ENCODE measurements around the gene SOX11. TPM values are rescaled to one million over a fixed set of nuclear protein-coding genes. Genes with fewer than 3 reads are reported as not detected.
"Not testable (repeated sequence)": the region's sequence is repeated elsewhere in the genome, so short reads cannot be mapped to it uniquely, and the experiment has no call there.

Gene SOX11
- total RNA-seq (2021; ENCODE audit: unreplicated experiment) (0.02 TPM), Bru-seq, nascent RNA (not detected), BruChase-seq, experiment 1, labeled RNA remaining after a 6-hour chase (not detected), BruChase-seq, experiment 2, labeled RNA remaining after a 2-hour chase (not detected)
- polyA plus RNA-seq (2012), result not detected in 2 replicates
- long read RNA-seq, result 0 reads

GRCh38 chr2:5691985-5692529, at the start of gene SOX11:
Gene SOX11, plus strand, starts transcription at chr2:5692384. Its CDS starts 338 bp downstream, at chr2:5692722.
- no peak within 1 kb of the TSS for H3K4me2 ChIP-seq (ENCODE audit: low read length)
- RAD21 ChIA-PET (ENCODE audit: low non-redundant PET in 1 of 2, low total read pairs in 2 of 2, uncharacterized antibody in 2 of 2, unreplicated experiment in 2 of 2), result no interaction called here
- H3K9me3 ChIP-seq (ENCODE audit: control insufficient read depth in 1 of 2, insufficient read depth in 1 of 2, low read depth in 1 of 2, low read length in 2 of 2), result peaks cover 0 to 5% of the 10 kb centered on the region in 2 experiments; a peak in 2 of 4 replicates
- no peaks in the 10 kb centered on the region for H4K20me1 ChIP-seq (ENCODE audit: insufficient read depth)
- H3K4me3 ChIP-seq (replicated peaks in 1 of 2; ENCODE audit: low read depth in 1 of 2, low read length in 2 of 2), result no peak within 1 kb of the TSS
- no peaks in the 10 kb centered on the region for H3K79me2 ChIP-seq (ENCODE audit: insufficient read depth, low read length)
- DNase-seq (ENCODE audit: low read depth, low spot score) (no peak), ATAC-seq (no peak)
- no peaks in the 10 kb centered on the region for H3K4me1 ChIP-seq (ENCODE audit: control insufficient read depth in 1 of 2, insufficient read depth in 2 of 2, low read length in 2 of 2)
- H3K36me3 ChIP-seq (ENCODE audit: control insufficient read depth in 1 of 2, insufficient read depth in 2 of 2, low read length in 2 of 2), result no peaks in the 10 kb centered on the region
- H2AFZ ChIP-seq (ENCODE audit: low read depth, low read length, poor library complexity, severe bottlenecking), result no peak within 1 kb of the TSS
- intact Hi-C loops (cut with micrococcal nuclease), result no loop called here
- TF ChIP-seq CTCF (IDR thresholded peaks at IDR 0.05 in 2 of 3, conservative IDR thresholded peaks at IDR 0.05 in 1 of 3; ENCODE audit: borderline replicate concordance in 1 of 3, insufficient read depth in 1 of 3, low read depth in 2 of 3, low read length in 2 of 3) (no peak), EZH2phosphoT487 (IDR thresholded peaks at IDR 0.05; ENCODE audit: borderline replicate concordance) (no peak), ZFX (IDR thresholded peaks at IDR 0.05) (no peak), TCF7L2 (IDR thresholded peaks at IDR 0.05; ENCODE audit: borderline replicate concordance, extremely low read depth, insufficient read depth, insufficient read length) (no peak), EGR1 (IDR thresholded peaks at IDR 0.05; ENCODE audit: low read depth) (no peak), FOSL1 (IDR thresholded peaks at IDR 0.05; ENCODE audit: low read depth) (no peak), POLR2A (IDR thresholded peaks at IDR 0.05; ENCODE audit: borderline replicate concordance, extremely low read depth, insufficient read depth, insufficient read length) (no peak), SP1 (IDR thresholded peaks at IDR 0.05; ENCODE audit: low read depth) (no peak), ZNF274 (IDR thresholded peaks at IDR 0.05; ENCODE audit: low read depth, low read length) (no peak), CBX3 (IDR thresholded peaks at IDR 0.05; ENCODE audit: low read depth) (no peak), RAD21 (IDR thresholded peaks at IDR 0.05; ENCODE audit: low read depth) (no peak), POLR2AphosphoS5 (IDR thresholded peaks at IDR 0.05; ENCODE audit: low read depth, low read length) (no peak), CEBPB (IDR thresholded peaks at IDR 0.05; ENCODE audit: low read depth) (no peak), SRF (IDR thresholded peaks at IDR 0.05; ENCODE audit: low read depth) (no peak), ATF3 (IDR thresholded peaks at IDR 0.05) (no peak)
- TF ChIP-seq, protein P1, sequence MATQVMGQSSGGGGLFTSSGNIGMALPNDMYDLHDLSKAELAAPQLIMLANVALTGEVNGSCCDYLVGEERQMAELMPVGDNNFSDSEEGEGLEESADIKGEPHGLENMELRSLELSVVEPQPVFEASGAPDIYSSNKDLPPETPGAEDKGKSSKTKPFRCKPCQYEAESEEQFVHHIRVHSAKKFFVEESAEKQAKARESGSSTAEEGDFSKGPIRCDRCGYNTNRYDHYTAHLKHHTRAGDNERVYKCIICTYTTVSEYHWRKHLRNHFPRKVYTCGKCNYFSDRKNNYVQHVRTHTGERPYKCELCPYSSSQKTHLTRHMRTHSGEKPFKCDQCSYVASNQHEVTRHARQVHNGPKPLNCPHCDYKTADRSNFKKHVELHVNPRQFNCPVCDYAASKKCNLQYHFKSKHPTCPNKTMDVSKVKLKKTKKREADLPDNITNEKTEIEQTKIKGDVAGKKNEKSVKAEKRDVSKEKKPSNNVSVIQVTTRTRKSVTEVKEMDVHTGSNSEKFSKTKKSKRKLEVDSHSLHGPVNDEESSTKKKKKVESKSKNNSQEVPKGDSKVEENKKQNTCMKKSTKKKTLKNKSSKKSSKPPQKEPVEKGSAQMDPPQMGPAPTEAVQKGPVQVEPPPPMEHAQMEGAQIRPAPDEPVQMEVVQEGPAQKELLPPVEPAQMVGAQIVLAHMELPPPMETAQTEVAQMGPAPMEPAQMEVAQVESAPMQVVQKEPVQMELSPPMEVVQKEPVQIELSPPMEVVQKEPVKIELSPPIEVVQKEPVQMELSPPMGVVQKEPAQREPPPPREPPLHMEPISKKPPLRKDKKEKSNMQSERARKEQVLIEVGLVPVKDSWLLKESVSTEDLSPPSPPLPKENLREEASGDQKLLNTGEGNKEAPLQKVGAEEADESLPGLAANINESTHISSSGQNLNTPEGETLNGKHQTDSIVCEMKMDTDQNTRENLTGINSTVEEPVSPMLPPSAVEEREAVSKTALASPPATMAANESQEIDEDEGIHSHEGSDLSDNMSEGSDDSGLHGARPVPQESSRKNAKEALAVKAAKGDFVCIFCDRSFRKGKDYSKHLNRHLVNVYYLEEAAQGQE (IDR thresholded peaks at IDR 0.05; ENCODE audit: low read depth), result no peak
- H3K9me2 ChIP-seq (ENCODE audit: insufficient read depth), result no peaks in the 10 kb centered on the region
- POLR2A ChIA-PET, result no interaction called here
- CTCF ChIA-PET, result no interaction called here
- no peaks in the 10 kb centered on the region for H3K27me3 ChIP-seq (ENCODE audit: insufficient read depth, low read length)
- no TSS peak for BruUV-seq (replicated peaks)
- H3K27ac ChIP-seq (ENCODE audit: low read depth, low read length), result no peak within 1 kb of the TSS
- no peak within 1 kb of the TSS for H3K9ac ChIP-seq (ENCODE audit: low read length)

DNA sequence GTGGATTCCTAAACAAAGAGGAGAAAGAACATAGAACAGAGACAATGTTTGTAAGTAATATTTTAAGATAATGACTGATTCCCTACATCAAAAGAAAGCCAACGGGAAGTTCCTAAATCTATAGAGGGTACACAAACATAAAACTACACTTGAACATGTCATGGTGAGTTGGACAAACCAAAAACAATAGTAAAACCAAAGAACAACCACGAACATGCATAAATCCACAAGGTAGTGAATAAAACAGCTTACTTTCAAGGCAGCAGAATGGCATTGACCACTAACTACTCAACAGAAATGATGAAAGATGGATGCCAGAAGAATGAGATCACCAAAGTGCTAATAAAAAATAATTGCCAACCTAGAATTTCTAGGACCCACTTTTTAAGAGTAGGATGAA, 39.5 kb upstream of the SOX11 start:
- not testable (repeated sequence) for DNase-seq (ENCODE audit: low read depth, low spot score); H3K9me3 ChIP-seq (ENCODE audit: control insufficient read depth in 1 of 2, insufficient read depth in 1 of 2, low read depth in 1 of 2, low read length in 2 of 2); H3K4me2 ChIP-seq (ENCODE audit: low read length)

More for the DNA sequence above, 39.5 kb upstream of the SOX11 start:
- BruUV-seq (replicated peaks); ATAC-seq; intact Hi-C loops (cut with micrococcal nuclease); H3K4me1 ChIP-seq (ENCODE audit: control insufficient read depth in 1 of 2, insufficient read depth in 2 of 2, low read length in 2 of 2); H3K27ac ChIP-seq (ENCODE audit: low read depth, low read length); H3K36me3 ChIP-seq (ENCODE audit: control insufficient read depth in 1 of 2, insufficient read depth in 2 of 2, low read length in 2 of 2); H3K79me2 ChIP-seq (ENCODE audit: insufficient read depth, low read length); H3K9me2 ChIP-seq (ENCODE audit: insufficient read depth); CTCF ChIA-PET; RAD21 ChIA-PET (ENCODE audit: low non-redundant PET in 1 of 2, low total read pairs in 2 of 2, uncharacterized antibody in 2 of 2, unreplicated experiment in 2 of 2); H3K27me3 ChIP-seq (ENCODE audit: insufficient read depth, low read length); H3K4me3 ChIP-seq (replicated peaks in 1 of 2; ENCODE audit: low read depth in 1 of 2, low read length in 2 of 2); H2AFZ ChIP-seq (ENCODE audit: low read depth, low read length, poor library complexity, severe bottlenecking); H4K20me1 ChIP-seq (ENCODE audit: insufficient read depth); H3K9ac ChIP-seq (ENCODE audit: low read length); POLR2A ChIA-PET: not testable (repeated sequence)

All from HCT116 (cell line).